Stimulated activated CD8-positive, alpha-beta memory T cell treated with anti-CD3 and anti-CD28 coated beads, Interleukin-12 subunit alpha, Interleukin-12 subunit beta, amount 100 ng/mL, for 24 hours (primary cell): ENCODE measurements around the gene TCOF1.
A peak's percentile ranks its signal among the peaks of the same experiment; 100 is the strongest.
"Not testable (repeated sequence)": the region's sequence is repeated elsewhere in the genome, so short reads cannot be mapped to it uniquely, and the experiment has no call there.

ENCODE experiments used
- DNase-seq: peaks from one replicate; pipeline ENCODE4 v3.0.0-alpha.2; 2020; ENCODE audit errors: extremely low read depth

TCOF1 gene

DNA sequence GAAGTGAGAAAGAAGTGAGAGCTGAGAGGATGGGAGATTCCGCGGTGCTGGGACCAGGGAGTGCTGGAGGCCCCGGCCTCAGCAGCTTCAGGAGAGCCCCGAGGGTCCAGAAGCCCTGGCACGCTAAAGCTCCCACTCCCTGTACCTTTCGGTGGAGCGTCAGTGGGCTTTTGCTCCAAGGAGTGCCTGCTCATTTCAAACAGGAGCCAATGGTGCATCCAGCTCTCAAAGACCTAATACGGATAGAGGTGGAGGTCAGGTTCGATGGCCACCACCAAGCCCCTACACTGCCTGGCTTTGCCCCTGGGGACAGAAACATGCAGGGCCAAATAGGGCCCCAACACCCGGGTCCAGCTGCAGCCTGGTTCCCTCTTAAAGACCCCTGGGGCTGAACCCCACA lies 47.0 kb downstream of the TCOF1 start:
- no peak for DNase-seq

GRCh38 chr5:150404941-150405816 lies 47.7 kb downstream of the TCOF1 start:
- no peak for DNase-seq

GRCh38 chr5:150406103-150406722 lies 48.7 kb downstream of the TCOF1 start:
- no peak for DNase-seq

DNA sequence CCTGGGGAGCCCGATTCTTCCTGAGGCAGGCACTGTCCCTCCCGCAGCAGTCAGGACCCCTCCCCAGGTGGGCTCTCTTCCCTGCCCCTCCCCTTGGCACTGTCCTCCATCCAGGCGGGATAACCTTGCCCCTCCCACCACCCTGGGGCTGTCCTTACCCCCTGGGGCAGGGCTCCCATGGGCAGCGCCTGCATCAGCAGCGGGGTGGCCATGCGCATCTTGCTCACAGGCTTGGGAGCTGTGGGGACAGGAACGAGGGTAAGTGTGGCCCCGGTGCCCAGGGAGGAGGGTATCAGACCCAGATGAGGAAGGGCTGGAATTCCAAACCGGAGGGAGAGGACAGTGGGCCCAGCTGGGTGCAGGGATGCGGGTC lies 49.2 kb downstream of the TCOF1 start:
- DNase-seq = no peak

GRCh38 chr5:150407096-150407720 lies 49.7 kb downstream of the TCOF1 start:
- DNase-seq = no peak

GRCh38 chr5:150408231-150408943 lies 50.9 kb downstream of the TCOF1 start:
- DNase-seq = no peak

DNA sequence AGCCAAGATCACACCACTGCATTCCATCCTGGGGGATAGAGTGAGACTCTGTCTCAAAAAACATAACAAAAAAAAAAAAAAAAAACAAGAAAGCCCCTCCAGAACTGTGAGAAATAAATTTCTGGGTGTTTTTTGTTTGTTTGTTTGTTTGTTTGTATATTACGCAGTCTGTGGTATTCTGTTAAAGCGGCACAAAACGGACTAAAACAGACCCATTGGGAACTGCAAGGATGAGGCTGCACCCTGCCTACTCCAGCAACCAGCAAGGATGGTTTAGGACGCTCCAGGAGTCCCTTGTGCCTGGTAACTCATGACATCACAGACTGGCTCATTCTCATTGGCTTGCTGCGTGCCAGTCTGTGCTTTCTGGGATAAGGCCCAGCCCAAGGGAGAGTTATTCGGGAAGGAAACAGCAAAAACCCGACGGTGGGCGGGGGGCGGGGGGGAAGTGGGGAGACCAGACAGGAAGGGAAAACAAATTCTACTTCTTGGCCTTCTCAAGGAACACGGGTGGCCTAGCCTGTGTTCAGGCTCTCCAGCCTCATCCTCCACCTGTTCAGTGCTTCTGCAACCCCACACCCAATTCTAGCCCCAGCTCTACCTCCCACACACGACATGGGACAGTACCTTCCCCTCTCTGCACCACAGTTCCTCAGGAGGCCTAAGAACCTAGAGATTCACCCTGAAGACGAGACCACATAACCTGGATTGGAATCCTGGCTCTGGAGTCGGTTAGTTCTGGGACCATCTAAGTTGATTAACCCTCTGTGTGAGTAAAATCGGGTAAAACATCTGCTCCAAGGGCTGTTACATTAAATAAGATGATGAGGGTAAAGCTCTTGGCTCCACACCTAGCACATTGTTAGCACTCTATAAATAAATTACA lies 52.4 kb downstream of the TCOF1 start:
- DNase-seq = no peak

DNA sequence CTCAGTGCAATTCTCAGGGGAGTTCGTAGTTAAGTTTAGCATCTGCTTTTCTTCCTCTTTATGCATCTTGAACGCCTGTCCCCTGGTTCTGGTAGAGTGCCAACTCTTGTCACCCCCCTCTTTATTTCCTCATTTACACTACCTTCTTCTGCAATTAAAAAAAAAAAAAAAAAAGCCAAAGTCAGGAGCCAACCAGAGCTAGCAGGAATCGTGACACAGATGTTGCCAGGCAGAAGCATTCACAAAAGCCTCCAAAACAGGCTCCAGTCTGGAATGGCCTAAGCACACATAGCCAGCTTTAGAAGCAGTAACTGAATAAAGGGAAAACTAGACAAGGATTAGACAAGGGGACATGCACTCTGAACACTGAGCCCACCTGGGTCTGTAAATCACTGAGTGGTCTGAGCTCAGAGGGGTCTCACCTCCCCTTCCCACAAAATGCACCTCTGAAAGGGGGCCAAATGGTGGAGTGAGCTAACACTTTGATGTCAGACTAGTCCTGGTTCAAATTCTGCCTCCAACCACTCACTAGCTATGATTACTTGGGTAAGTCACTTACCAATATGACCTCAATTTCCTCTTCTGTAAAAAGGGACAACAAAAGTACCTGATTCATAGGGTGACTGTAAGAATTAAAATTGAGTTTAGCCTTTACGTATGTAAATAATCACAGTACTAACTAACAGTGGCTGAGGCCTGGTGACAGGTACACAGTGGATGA lies 53.2 kb downstream of the TCOF1 start:
- DNase-seq = no peak

DNA sequence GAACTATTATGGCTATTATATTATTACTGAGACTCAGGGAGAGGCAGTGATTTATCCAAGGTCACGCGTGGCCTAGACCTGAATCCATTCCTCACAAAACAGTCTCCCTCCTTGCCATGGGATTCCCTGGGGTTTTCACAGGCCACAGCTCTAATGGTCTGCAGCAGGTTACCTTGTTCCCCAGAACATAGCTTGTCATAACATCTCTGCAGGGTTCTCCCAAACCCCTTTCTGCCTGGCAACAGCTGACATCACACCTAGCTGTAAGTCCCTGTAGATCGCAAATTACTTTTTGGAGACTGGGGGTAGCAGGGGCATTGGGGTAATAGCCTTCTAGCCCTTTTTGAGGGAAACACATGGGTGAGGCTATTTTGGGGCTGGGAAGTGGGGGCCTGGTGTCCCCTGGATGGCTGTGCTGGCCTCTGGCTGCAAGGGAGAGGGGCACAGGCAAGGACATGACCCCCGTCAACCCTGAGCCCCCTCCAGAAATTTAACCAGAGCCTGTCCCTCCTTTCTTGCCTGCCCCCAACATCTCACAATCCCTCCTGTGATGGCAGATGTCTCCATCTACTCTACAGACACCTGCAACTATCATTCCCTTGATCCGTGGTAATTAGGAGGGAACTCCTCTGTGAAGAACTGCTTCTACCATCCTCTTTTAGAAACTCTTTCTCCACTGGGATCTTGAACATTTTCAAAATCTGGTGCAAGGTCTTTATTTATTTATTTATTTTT lies 53.9 kb downstream of the TCOF1 start:
- peak; percentile 38 for DNase-seq

GRCh38 chr5:150412319-150413175 lies 55.0 kb downstream of the TCOF1 start, which contains the start of gene CD74:
Gene CD74 (minus strand): TSS chr5:150412910. CDS start chr5:150412749, 161 bp downstream.
- DNase-seq = peak; percentile 70

DNA sequence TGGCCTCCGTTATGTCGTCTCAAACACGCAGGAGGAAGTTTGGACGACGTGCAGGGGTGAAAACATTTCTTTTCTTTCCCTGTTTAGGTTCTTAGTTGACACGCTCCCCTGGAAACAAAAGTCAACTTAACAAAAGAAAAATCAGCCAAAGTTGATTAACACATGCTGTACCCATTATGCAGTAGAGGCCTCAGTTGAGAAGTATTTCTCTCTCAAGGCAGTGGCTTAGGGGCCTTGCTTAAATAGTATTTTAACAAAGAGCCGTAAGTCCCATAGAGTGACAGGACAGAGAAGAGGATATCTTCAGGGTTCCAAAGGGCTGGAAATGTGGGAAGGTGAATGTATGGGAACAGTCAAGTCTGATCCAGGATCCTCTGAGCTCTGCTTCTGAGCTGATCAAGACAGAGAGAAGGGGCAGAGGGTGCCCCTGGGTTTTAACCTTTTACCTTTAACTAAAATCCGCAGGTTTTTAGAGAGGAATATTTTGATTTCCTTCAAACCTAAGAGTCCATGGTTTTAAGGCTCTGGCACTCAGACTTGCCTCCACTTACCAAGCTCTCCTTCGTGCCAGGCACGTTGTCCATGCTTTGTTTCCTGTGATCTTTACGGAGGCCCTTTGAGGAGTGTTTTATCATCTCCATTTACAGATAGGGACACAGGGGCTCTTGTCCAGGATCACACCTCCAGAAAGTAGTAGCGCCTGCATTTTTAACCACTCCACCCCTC lies 55.8 kb downstream of the TCOF1 start:
- DNase-seq = no peak

DNA sequence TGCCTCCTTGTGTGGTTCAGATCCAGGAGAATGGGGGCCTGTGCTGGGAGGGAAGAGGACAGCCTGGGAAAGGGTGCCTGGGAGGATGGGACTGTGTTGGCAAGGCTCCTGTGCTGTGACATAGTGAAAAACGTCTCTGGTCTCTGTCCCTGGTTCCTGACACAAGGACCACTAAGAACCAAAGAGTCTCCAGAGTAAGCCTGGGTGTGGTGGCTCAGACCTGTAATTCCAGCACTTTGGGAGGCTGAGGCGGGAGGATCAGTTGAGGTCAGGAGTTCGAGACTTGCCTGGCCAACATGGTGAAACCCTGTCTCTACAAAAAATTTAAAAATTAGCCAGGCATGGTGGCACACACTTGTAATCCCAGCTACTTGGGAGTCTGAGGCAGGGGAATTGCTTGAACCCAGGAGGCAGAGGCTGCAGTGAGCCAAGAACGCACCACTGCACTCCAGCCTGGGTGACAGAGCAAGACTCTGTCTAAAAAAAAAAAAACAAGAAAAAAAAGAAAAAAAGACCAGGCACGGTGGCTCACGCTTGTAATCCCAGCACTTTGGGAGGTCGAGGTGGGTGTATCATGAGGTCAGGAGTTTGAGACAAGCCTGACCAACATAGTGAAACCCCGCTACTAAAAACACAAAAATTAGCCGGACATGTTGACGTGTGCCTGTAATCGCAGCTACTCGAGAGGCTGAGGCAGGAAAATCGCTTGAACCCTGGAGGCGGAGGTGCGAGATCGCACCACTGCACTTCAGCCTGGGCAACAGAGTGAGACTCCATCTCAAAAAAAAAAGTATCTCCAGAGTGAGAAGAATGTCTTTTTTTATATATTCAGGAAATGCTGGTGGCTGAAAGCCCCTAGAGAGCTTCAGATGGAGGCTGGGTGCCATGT lies 56.6 kb downstream of the TCOF1 start:
- DNase-seq = not testable (repeated sequence)

DNA sequence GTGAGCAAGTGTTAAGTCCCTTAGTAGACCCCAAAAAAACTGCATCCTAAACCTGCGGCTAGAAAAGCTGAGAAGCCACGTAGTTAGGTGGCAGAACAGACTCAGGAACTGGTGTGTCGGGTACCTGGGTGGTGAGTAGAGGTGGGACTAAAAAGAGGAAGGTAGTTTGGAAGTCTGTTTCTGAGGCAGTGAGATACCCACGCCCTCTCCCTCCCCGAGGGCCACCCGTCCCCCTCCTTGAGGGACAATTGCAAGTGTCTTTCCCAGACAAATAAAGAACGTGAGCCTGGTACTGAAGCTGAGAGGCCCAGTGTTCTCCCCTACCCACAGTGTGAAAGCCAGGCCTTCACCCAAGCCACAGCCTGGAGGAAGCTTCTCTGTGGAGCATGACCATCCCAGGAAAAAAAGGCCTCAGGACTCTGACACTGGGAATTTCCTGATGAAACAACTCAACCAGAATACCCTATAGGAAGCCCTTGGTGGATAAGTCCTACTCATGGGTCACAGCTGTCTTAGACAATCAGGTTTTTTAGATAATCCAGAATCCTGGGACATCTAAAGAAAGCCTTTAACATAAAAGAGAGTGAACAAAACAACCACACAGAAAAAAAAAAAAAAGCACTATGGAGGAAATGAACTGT lies 62.3 kb downstream of the TCOF1 start:
- DNase-seq = no peak

DNA sequence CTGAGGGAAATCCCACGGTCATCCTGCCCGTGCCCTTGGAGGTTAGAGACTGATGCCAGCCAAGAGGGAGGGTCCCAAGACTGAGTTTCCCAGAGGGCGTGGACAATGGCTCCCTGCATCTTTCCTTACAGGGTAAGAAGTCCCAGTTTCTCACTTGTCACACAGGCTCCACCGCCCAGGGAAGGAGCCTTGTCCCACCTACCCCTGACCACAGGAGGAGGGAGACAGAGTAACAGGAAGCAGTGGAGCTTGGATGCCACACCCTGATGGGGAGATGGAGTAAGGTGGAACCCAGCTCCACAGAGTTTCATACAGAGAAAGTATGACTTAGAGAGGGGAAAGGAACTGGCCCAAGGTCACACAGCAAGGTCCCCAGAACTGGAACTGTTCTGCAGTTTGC lies 64.6 kb downstream of the TCOF1 start:
- no peak for DNase-seq

DNA sequence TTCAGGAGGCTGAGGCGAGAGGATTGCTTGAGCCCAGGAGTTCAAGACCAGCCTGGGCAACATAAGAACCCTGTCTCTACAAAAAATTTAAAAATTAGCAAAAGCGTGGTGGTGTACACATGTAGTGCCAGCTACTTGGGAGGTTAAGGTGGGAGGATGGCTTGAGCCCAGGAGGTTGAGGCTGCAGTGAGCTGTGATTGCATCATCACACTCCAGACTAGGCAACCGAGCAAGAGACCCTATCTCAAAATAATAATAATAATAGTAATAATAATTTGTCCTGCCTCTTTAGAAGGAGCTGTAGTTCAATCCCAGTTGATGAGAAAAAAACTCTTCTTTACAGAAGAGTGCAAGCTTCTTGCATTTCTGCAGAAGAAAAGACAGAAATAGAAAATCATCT lies 65.3 kb downstream of the TCOF1 start:
- no peak for DNase-seq

DNA sequence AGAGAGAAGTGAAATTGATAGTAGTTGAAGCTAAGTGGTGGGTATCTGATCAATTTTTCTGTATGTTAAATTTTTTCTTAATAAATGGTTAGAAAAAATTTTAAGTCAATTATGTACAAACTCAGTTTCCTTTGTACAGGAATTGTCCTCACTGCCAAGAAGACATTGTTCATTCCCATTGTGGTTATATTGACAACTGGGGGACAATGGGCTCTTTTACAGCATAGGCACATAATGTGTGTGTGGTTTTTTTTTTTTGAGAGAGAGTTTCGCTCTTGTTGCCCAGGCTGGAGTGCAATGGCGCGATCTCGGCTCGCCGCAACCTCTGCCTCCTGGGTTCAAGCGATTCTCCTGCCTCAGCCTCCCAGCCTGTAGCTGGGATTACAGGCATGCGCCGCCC lies 68.7 kb downstream of the TCOF1 start:
- DNase-seq = not testable (repeated sequence)
